ENCODE results near the gene KLC1.

Gene KLC1

GRCh38 chr14:103713304-103714062, 84.5 kb downstream of the KLC1 start:
- DNase-seq (ENCODE audit: low spot score in 2 of 2) (no peak), ATAC-seq (ENCODE audit: low read depth) (no peak)
- Mint-ChIP-seq H3K27ac (no peak overlapping the region), H3K4me1 (peaks cover 19% of the 10 kb centered on the region), H3K27me3 (no peaks in the 10 kb centered on the region), H3K4me3 (peak overlapping the region; percentile 5), H3K36me3 (no peaks in the 10 kb centered on the region), H3K9me3 (no peaks in the 10 kb centered on the region)

DNA sequence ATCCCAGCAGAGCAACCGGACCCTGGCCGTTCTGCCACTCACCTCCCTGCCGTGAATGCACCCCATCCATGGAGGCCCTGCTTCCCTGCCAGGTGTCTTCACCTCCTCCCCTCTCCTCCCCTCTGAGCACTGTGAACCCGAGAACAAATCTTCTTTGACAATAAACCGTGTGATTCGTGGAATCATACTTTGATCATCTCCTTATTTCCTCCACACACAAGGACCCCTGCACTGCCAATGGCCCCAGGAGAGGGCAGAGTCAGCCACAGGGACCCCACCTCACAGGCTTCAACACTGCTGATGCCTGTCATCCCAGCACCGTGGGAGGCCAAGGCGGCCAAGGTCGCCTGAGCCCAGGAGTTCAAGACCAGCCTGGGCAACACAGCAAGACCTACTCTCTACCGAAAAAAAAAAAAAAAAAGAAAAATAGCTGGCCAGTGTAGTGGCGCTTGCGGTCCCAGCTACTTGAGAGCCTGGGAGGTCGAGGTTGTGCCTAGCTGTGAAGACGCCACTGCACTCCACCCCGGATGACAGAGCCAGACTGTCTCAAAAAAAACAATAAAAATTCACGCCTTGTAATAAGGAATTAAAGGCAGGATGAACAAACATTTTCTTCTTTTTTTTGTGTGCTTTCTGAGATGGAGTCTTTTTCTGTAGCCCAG, 85.2 kb downstream of the KLC1 start:
- peak overlapping the region; percentile 98 for H3K4me3 Mint-ChIP-seq
- DNase-seq (ENCODE audit: low spot score in 2 of 2), result no peak
- no peaks in the 10 kb centered on the region for H3K27me3 Mint-ChIP-seq
- no peaks in the 10 kb centered on the region for H3K36me3 Mint-ChIP-seq
- peaks cover 23% of the 10 kb centered on the region for H3K4me1 Mint-ChIP-seq
- no peak for ATAC-seq (ENCODE audit: low read depth)
- no peaks in the 10 kb centered on the region for H3K9me3 Mint-ChIP-seq
- no peak overlapping the region for H3K27ac Mint-ChIP-seq

- Mint-ChIP-seq H3K4me3 (peak within 1 kb of the TSS; percentile 98), H3K4me1 (peaks cover 26% of the 10 kb centered on the region), H3K9me3 (no peaks in the 10 kb centered on the region), H3K27me3 (no peaks in the 10 kb centered on the region), H3K36me3 (no peaks in the 10 kb centered on the region), H3K27ac (peak within 1 kb of the TSS; percentile 91)
- peak; percentile 93 for ATAC-seq (ENCODE audit: low read depth)
- peak; percentile 97 to 99 for DNase-seq (ENCODE audit: low spot score in 2 of 2)
These were observed 86.3 kb downstream of the KLC1 start, which contains the start of the genes XRCC3 and ZFYVE21 for GRCh38 chr14:103715052-103716000. Gene XRCC3, minus strand, starts transcription at chr14:103715451. Its CDS starts 4,364 bp downstream, at chr14:103711087. Gene ZFYVE21, plus strand, starts transcription at chr14:103715810. Its CDS starts 32 bp downstream, at chr14:103715842.

- DNase-seq (ENCODE audit: low spot score in 2 of 2) (peak in 1 of 2 donors; percentile 31), ATAC-seq (ENCODE audit: low read depth) (no peak)
- peaks cover 26% of the 10 kb centered on the region for H3K4me1 Mint-ChIP-seq
These were observed 87.2 kb downstream of the KLC1 start for GRCh38 chr14:103716091-103716801.

DNA sequence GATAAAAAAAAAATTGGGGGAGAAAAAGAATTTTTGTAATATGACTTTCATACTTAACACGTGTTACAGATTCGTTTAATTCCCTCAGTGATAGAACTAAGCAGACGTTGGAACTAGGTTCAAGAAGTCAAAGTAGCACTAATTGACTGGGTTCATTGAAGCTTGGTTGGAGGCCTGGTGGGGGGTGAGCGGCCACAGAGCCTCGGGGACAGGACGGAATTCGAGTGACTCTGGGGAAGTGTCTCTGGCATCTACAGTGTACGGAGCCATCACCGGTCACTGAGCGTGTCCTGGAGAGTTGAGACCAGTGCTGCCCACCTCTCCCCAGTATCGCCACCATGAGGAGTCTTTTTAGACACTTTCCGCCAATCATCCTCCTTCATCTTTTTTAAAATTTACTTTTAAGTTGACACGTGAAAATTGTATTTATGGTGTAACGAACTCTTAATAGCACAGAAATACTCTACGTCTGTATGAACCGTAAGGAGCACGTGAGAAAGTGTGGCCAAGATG, 87.9 kb downstream of the KLC1 start:
- Mint-ChIP-seq H3K36me3 (no peaks in the 10 kb centered on the region), H3K4me1 (peaks cover 24% of the 10 kb centered on the region)

More at GRCh38 chr14:103716091-103716801, 87.2 kb downstream of the KLC1 start:
- no peaks in the 10 kb centered on the region for H3K36me3 Mint-ChIP-seq
- peak overlapping the region; percentile 82 for H3K4me3 Mint-ChIP-seq
- H3K27ac Mint-ChIP-seq, result no peak overlapping the region
- H3K9me3 Mint-ChIP-seq, result no peaks in the 10 kb centered on the region
- H3K27me3 Mint-ChIP-seq, result no peaks in the 10 kb centered on the region

GRCh38 chr14:103718572-103718971, 89.6 kb downstream of the KLC1 start:
- Mint-ChIP-seq H3K27me3 (no peaks in the 10 kb centered on the region), H3K27ac (no peak overlapping the region), H3K36me3 (no peaks in the 10 kb centered on the region), H3K4me3 (no peak overlapping the region), H3K9me3 (no peaks in the 10 kb centered on the region), H3K4me1 (peaks cover 24% of the 10 kb centered on the region)
- ATAC-seq (ENCODE audit: low read depth) (no peak), DNase-seq (ENCODE audit: low spot score in 2 of 2) (no peak)

More for the DNA sequence above, 87.9 kb downstream of the KLC1 start:
- no peaks in the 10 kb centered on the region for H3K27me3 Mint-ChIP-seq
- no peak for ATAC-seq (ENCODE audit: low read depth)
- H3K4me3 Mint-ChIP-seq, result peak overlapping the region; percentile 82
- H3K27ac Mint-ChIP-seq, result no peak overlapping the region
- no peak for DNase-seq (ENCODE audit: low spot score in 2 of 2)
- no peaks in the 10 kb centered on the region for H3K9me3 Mint-ChIP-seq

DNA sequence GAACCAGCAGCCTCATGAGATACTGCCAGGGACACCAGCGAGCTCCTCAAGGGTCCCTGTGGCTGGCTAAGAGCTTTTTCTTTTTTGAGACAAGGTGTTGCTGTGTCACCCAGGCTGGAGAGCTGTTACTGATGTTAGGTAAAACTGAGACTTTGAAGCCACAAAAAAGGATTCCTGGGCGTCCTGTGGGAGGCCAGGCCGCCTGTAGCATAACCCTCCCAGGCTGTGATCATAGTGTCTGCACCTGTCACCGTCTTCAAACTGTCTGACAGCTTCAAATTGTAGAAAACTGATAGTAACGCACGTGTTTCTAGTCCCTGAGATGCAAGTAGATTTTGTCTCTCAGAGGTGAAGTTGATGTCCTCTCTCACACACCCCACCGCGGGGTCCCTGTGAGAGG, 90.7 kb downstream of the KLC1 start:
- no peak for ATAC-seq (ENCODE audit: low read depth)

DNA sequence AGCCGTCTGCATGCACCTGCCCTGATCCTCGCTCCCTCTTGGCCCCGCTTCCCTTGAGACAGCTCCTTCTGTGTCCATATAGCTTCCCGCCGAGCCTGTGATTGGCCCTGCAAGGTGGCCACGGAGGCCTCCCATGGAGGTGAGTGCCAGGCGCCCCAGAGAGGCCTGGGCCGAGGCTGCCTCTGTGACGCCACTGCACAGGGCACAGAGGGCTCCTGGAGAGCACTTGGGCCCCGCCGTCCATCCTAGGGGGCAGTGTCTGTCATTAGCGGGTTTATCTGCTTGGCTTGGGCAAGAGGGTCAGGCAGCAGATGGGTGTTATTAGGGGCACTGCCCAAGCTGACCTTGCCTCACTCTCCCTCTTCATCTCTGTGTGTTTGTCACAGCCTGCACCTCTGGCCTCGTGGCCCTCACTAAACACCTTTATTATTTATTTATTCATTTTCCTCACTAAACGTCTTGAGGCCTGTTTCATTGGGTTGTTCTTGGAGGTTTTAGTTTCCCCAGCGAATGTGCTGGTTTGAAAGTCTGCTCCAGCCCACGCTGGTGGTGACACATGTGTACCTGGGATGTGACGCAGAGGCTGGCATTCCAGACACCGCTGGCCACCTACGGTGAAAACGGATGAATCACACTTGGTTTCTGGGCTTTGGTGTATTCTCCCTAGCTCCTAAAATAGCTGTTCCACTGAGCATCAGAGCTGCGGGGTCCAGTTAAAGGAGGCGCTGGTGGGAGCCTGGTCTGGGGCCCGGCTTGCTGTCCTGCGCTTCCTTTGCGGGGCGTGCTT, 92.5 kb downstream of the KLC1 start:
- ATAC-seq (ENCODE audit: low read depth) (no peak), DNase-seq (ENCODE audit: low spot score in 2 of 2) (no peak)
- Mint-ChIP-seq H3K36me3 (no peaks in the 10 kb centered on the region), H3K27me3 (no peaks in the 10 kb centered on the region), H3K4me3 (no peak overlapping the region), H3K27ac (no peak overlapping the region), H3K4me1 (peaks cover 18% of the 10 kb centered on the region), H3K9me3 (no peaks in the 10 kb centered on the region)

More for the DNA sequence above, 90.7 kb downstream of the KLC1 start:
- Mint-ChIP-seq H3K9me3 (no peaks in the 10 kb centered on the region), H3K36me3 (no peaks in the 10 kb centered on the region), H3K4me3 (no peak overlapping the region), H3K4me1 (peaks cover 21% of the 10 kb centered on the region), H3K27me3 (no peaks in the 10 kb centered on the region), H3K27ac (no peak overlapping the region)
- no peak for DNase-seq (ENCODE audit: low spot score in 2 of 2)

DNA sequence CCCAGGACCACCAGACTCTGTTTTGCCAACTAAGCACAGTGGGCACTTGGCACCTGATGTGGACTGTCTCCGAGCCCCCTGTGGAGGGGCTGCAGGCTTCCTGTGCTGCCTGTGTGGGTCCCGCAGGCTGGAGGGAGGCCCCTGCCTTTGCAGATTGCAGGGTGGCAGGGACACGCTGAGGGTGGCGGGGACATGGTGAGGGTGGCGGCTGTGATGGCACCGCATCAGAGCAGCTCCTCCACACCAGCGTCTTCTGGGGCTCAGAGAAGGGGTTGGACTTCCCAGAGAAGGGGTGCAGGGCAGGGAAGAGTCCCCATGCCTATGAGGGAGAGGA, 94.7 kb downstream of the KLC1 start:
- Mint-ChIP-seq H3K27me3 (no peaks in the 10 kb centered on the region), H3K36me3 (peaks cover under 1% of the 10 kb centered on the region)

GRCh38 chr14:103724116-103724515, 95.1 kb downstream of the KLC1 start:
- H3K4me1 Mint-ChIP-seq, result peaks cover 3% of the 10 kb centered on the region
- H3K4me3 Mint-ChIP-seq, result no peak overlapping the region
- no peaks in the 10 kb centered on the region for H3K9me3 Mint-ChIP-seq
- ATAC-seq (ENCODE audit: low read depth) (no peak), DNase-seq (ENCODE audit: low spot score in 2 of 2) (no peak)
- no peak overlapping the region for H3K27ac Mint-ChIP-seq
- peaks cover 4% of the 10 kb centered on the region for H3K36me3 Mint-ChIP-seq
- no peaks in the 10 kb centered on the region for H3K27me3 Mint-ChIP-seq

More for the DNA sequence above, 94.7 kb downstream of the KLC1 start:
- H3K4me3 Mint-ChIP-seq, result no peak overlapping the region
- ATAC-seq (ENCODE audit: low read depth) (no peak), DNase-seq (ENCODE audit: low spot score in 2 of 2) (no peak)
- H3K9me3 Mint-ChIP-seq, result no peaks in the 10 kb centered on the region
- H3K27ac Mint-ChIP-seq, result no peak overlapping the region
- peaks cover 5% of the 10 kb centered on the region for H3K4me1 Mint-ChIP-seq

DNA sequence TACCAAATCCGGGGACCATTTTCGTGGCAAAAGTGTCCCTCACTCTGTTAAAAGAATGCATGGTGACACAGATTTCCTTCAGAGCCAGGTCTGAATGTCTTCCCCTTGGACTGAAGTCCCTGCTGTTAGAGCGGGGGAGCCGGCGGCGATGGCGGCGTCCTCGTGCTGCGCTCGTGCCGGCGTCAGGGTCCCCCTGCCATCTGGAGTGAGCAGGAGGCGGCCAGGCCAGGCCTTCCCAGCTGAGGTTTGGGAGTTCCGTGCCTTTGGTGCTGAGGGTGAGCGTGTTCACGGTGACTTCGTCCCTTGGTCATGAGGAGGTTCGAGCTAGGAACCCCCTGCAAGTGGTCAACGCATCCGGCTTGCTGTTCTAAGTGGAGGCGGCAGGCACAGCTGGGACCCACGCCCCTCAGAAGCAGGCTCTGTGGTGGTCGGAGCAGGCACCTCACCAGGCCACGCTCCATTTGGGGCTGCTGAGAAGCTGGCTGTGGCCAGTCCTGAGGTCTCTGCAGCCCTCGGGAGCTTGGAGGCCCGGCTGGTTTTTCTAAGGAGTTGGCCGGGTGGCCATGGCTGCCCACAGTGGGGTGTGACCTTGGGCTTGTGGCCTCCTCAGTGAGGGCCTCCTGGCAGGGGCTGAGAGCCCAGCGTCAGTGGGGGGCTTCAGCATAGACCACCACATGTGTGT, 96.1 kb downstream of the KLC1 start:
- no peak overlapping the region for H3K4me3 Mint-ChIP-seq
- H3K27me3 Mint-ChIP-seq, result no peaks in the 10 kb centered on the region
- no peaks in the 10 kb centered on the region for H3K9me3 Mint-ChIP-seq
- H3K36me3 Mint-ChIP-seq, result peaks cover 10% of the 10 kb centered on the region
- ATAC-seq (ENCODE audit: low read depth), result no peak
- peaks cover under 1% of the 10 kb centered on the region for H3K4me1 Mint-ChIP-seq
- DNase-seq (ENCODE audit: low spot score in 2 of 2), result no peak
- H3K27ac Mint-ChIP-seq, result no peak overlapping the region

DNA sequence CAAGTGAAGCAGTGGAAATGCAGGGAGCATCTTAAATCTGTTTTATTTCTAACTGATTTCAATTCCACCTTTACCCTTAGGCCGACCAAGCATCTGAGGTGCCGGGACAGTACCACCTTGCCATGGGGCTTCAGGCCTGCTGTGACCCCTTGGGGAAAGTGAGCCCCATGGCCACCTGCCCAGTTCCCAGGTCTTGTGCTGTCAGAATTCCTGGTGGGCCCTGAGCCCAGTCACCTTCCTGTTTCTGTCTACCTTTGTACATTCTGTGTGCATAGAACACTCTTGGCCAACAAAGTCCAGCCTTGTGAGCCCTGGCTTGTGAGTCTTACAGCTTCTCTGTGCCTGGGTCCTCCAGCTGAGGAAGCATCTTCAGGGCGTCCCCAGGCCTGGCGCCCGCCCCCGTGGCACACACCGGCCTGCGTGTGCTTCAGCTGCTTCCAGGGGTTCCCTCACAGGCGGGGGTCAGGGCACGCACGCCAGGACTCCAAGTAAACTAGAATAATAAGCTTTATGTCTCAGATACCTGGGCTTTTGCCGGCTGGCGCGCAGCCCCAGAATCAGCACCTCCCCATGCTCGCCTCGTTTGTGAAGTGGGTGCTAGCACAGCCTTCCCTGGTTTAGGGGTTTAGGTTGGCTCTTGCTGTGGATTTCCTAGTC, 96.9 kb downstream of the KLC1 start:
- Mint-ChIP-seq H3K36me3 (peaks cover 10% of the 10 kb centered on the region), H3K4me3 (no peak overlapping the region), H3K27ac (no peak overlapping the region), H3K27me3 (no peaks in the 10 kb centered on the region), H3K9me3 (no peaks in the 10 kb centered on the region), H3K4me1 (no peaks in the 10 kb centered on the region)
- ATAC-seq (ENCODE audit: low read depth), result no peak
- no peak for DNase-seq (ENCODE audit: low spot score in 2 of 2)

Data from memory B cell (primary cell).